Measurements from ENCODE around the gene PDCD1.
"Not testable (repeated sequence)": the region's sequence is repeated elsewhere in the genome, so short reads cannot be mapped to it uniquely, and the experiment has no call there.

The PDCD1 gene

GRCh38 chr2:241880311-241881073 lies 21.8 kb upstream of the PDCD1 start:
- Histone ChIP-seq H3K4me1 (peaks cover 43 to 81% (median 75%) of the 10 kb centered on the region in 10 experiments), H3K4me3 (peak overlapping the region; percentile 55 to 75 (median 70)), H3K4me2 (peak overlapping the region; percentile 85 to 98 (median 96)), H3K36me3 (peaks cover 0 to 15% (median 7%) of the 10 kb centered on the region in 11 experiments; a peak in 9 of 22 replicates), H3K9me3 (replicated peaks in 1 of 11) (peaks cover 2 to 9% (median 2%) of the 10 kb centered on the region in 11 experiments; a peak in 21 of 22 replicates), H3K27ac (peak overlapping the region in 10 of 11 experiments; percentile 62 to 96 (median 85); a peak in 18 of 22 replicates), H4K20me1 (peaks cover 0 to 17% (median 5%) of the 10 kb centered on the region in 11 experiments; a peak in 17 of 22 replicates), H3K9ac (peak overlapping the region in 10 of 11 experiments; percentile 64 to 87 (median 80); a peak in 19 of 22 replicates), H3K27me3 (no peaks in the 10 kb centered on the region)
- TF ChIP-seq Cebpa-rat (IDR thresholded peaks at IDR 0.05), result no peak

DNA sequence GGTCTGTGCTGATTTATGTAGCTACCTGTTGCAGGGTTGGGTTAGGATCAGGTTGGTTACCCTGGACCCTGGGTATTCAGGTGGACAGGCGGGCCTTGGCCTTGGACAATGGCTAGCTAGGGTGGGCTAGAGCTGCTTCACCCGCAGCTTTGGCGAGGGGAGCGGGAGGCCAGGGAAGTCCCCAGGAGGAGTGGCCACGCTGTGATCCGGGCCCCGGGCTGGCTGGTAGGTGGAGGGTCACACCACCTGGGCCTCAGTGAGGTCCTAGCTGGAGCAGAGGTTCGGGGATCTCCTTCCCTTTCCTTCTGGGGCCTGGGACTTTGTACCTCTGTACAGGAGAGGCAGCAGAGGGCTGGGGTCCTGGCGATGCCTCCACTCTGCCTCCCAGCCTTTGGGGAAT lies 20.6 kb upstream of the PDCD1 start:
- H4K20me1 ChIP-seq, result peaks cover 0 to 10% (median 0%) of the 10 kb centered on the region in 11 experiments; a peak in 4 of 22 replicates
- no peaks in the 10 kb centered on the region for H3K27me3 ChIP-seq
- H3K27ac ChIP-seq, result peak overlapping the region in 6 of 11 experiments; percentile 67 to 96 (median 89); a peak in 8 of 22 replicates
- H3K9me3 ChIP-seq (replicated peaks in 1 of 11), result peaks cover 13 to 21% (median 14%) of the 10 kb centered on the region in 11 experiments
- H3K4me3 ChIP-seq, result no peak overlapping the region
- TF ChIP-seq Cebpa-rat (IDR thresholded peaks at IDR 0.05), result no peak
- H3K9ac ChIP-seq, result peak overlapping the region in 9 of 11 experiments; percentile 23 to 87 (median 81); a peak in 15 of 22 replicates
- H3K4me2 ChIP-seq, result peak overlapping the region in 10 of 11 experiments; percentile 85 to 98 (median 96); a peak in 19 of 22 replicates
- peaks cover 41 to 74% (median 66%) of the 10 kb centered on the region in 10 experiments for H3K4me1 ChIP-seq
- H3K36me3 ChIP-seq, result peaks cover 0 to 5% (median 2%) of the 10 kb centered on the region in 11 experiments; a peak in 4 of 22 replicates

GRCh38 chr2:241877989-241878970 lies 19.6 kb upstream of the PDCD1 start:
- peaks cover 20 to 22% (median 21%) of the 10 kb centered on the region in 11 experiments for H3K9me3 ChIP-seq (replicated peaks in 1 of 11)
- no peak overlapping the region; a peak in 1 of 22 replicates for H3K27ac ChIP-seq
- H3K4me2 ChIP-seq, result peak overlapping the region; percentile 5 to 96 (median 42); a peak in 17 of 22 replicates

DNA sequence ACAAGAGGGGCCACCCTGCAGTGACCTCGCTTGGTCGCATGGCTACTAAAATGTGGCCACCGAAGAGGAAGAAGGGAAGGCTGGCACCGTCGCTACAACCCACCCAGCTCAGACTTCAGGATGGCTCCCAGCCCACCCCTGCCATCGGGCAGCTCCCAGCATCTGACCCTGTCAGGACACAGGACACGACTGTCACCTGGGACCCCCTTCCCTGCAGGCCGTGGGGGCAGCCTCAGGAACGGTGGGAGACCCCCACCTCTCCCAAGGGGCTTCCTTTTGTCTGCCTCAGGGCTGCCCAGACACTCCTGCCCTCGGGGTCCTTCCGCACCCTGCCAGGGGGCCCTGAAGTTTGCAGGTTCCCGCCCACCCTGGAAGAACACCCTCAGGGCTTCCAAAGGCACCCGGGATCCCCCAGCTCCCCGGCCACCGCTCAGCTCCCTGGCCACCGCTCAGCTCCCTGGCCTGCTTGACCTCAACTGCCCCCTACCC lies 18.5 kb upstream of the PDCD1 start:
- Histone ChIP-seq H3K9ac (0 out of 22 replicates have a peak overlapping the region, but pooled peaks of 1 of the 11 experiments have one; percentile 22), H3K9me3 (replicated peaks in 1 of 11) (peaks cover 20 to 22% (median 21%) of the 10 kb centered on the region in 11 experiments), H3K27me3 (peaks cover 0 to 6% (median 0%) of the 10 kb centered on the region in 11 experiments; a peak in 5 of 22 replicates), H3K4me2 (peak overlapping the region in 3 of 11 experiments; percentile 3 to 25 (median 7); a peak in 1 of 22 replicates), H3K4me1 (peaks cover 29 to 69% (median 52%) of the 10 kb centered on the region in 10 experiments), H3K4me3 (no peak overlapping the region), H4K20me1 (peaks cover 0 to 6% (median 0%) of the 10 kb centered on the region in 11 experiments; a peak in 2 of 22 replicates), H3K36me3 (no peaks in the 10 kb centered on the region), H3K27ac (peak overlapping the region in 2 of 11 experiments; percentile 12 to 25; a peak in 2 of 22 replicates)
- no peak for TF ChIP-seq Cebpa-rat (IDR thresholded peaks at IDR 0.05)

More at GRCh38 chr2:241877989-241878970, 19.6 kb upstream of the PDCD1 start:
- peaks cover 0 to 10% (median 0%) of the 10 kb centered on the region in 11 experiments; a peak in 4 of 22 replicates for H4K20me1 ChIP-seq
- peak overlapping the region in 2 of 11 experiments; percentile 8 to 81; a peak in 1 of 22 replicates for H3K9ac ChIP-seq
- no peaks in the 10 kb centered on the region for H3K36me3 ChIP-seq
- no peak overlapping the region for H3K4me3 ChIP-seq
- no peak for TF ChIP-seq Cebpa-rat (IDR thresholded peaks at IDR 0.05)
- no peaks in the 10 kb centered on the region for H3K27me3 ChIP-seq
- peaks cover 36 to 71% (median 55%) of the 10 kb centered on the region in 10 experiments for H3K4me1 ChIP-seq

DNA sequence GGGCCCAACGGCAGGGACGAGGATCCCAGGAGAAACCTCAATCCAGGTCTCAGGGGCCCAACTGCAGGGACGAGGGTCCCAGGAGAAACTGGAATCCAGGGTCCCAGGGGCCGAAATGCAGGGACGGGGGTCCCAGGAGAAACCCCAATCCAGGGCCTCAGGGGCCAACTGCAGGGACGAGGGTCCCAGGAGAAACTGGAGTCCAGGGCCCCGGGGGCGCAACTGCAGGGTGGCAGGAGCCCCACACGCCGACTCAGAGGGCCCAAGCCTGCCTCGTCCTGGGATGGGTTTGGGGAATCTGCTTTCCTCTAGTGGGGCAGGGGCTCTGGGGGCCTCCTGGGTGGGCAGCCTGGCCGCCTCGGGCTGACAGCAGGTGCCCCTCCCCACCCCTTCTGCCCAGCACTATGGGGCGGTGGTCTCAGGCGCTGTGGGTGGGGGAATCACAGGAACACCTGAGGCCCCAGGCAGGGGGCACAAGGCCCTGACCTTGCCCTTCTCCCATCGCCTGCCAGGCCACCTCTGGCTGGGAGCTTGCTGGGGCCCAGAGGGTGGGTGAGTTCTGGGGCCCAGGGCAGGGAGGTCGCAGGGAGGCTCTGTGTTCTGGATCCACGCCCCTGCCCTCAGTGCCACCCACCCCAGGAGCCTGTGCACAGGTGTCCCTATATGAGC lies 18.0 kb upstream of the PDCD1 start:
- Histone ChIP-seq H3K36me3 (no peaks in the 10 kb centered on the region), H4K20me1 (peaks cover 0 to 7% (median 0%) of the 10 kb centered on the region in 11 experiments; a peak in 4 of 22 replicates), H3K9me3 (replicated peaks in 1 of 11) (peaks cover 20 to 22% (median 21%) of the 10 kb centered on the region in 11 experiments), H3K27me3 (peaks cover 0 to 12% (median 0%) of the 10 kb centered on the region in 11 experiments; a peak in 8 of 22 replicates), H3K4me1 (peaks cover 29 to 71% (median 54%) of the 10 kb centered on the region in 10 experiments), H3K27ac (peak overlapping the region in 4 of 11 experiments; percentile 12 to 26 (median 19); a peak in 4 of 22 replicates), H3K4me2 (peak overlapping the region in 4 of 11 experiments; percentile 3 to 25 (median 9); a peak in 4 of 22 replicates), H3K9ac (peak overlapping the region in 5 of 11 experiments; percentile 6 to 24 (median 19); a peak in 3 of 22 replicates), H3K4me3 (no peak overlapping the region)
- no peak for TF ChIP-seq Cebpa-rat (IDR thresholded peaks at IDR 0.05)

- H3K36me3 ChIP-seq, H3K4me3 ChIP-seq: not testable (repeated sequence)
- Histone ChIP-seq H3K27ac (peak overlapping the region in 3 of 11 experiments; percentile 12 to 25 (median 13); a peak in 3 of 22 replicates), H3K4me2 (peak overlapping the region in 3 of 11 experiments; percentile 3 to 25 (median 11); a peak in 3 of 22 replicates), H3K9ac (peak overlapping the region in 5 of 11 experiments; percentile 6 to 24 (median 19); a peak in 3 of 22 replicates), H4K20me1 (peaks cover 0 to 14% (median 0%) of the 10 kb centered on the region in 11 experiments; a peak in 5 of 22 replicates), H3K27me3 (peaks cover 0 to 19% (median 0%) of the 10 kb centered on the region in 11 experiments; a peak in 8 of 22 replicates), H3K9me3 (replicated peaks in 1 of 11) (peaks cover 20 to 22% (median 21%) of the 10 kb centered on the region in 11 experiments), H3K4me1 (peaks cover 35 to 76% (median 59%) of the 10 kb centered on the region in 10 experiments)
Measured at GRCh38 chr2:241875754-241876527, 17.2 kb upstream of the PDCD1 start.
